Central memory CD8-positive, alpha-beta T cell (primary cell): ENCODE data around the gene ESCO1.

Source experiments
- ATAC-seq: fragments of 150-1000 bp; cut with Tn5 transposase; replicated peaks from 2 replicates; pipeline ENCODE4 v1.10.0; 2022; ENCODE audit warnings: mild to moderate bottlenecking, moderate FRiP score, moderate number of reproducible peaks; ENCODE audit not compliant: poor library complexity, severe bottlenecking; ENCODE audit errors: extremely low read depth
- DNase-seq, 2 donors: peaks; one replicate each; pipeline ENCODE4 v3.0.0; 2021; ENCODE audit warnings: low spot score in 2 of 2
- H3K27ac Mint-ChIP-seq: one replicate; pipeline ENCODE4 v1.8.0; 2022; ENCODE audit warnings: low read depth, mild to moderate bottlenecking, moderate library complexity, mixed read lengths
- H3K27me3 Mint-ChIP-seq: one replicate; pipeline ENCODE4 v1.8.0; 2022; ENCODE audit warnings: mixed read lengths
- H3K36me3 Mint-ChIP-seq: one replicate; pipeline ENCODE4 v1.8.0; 2022; ENCODE audit warnings: mild to moderate bottlenecking, moderate library complexity, mixed read lengths; ENCODE audit not compliant: insufficient read depth
- H3K4me1 Mint-ChIP-seq: one replicate; pipeline ENCODE4 v1.8.0; 2022; ENCODE audit warnings: mixed read lengths
- H3K4me3 Mint-ChIP-seq: one replicate; pipeline ENCODE4 v1.8.0; 2022; ENCODE audit warnings: mild to moderate bottlenecking, moderate library complexity, mixed read lengths
- H3K9me3 Mint-ChIP-seq: one replicate; pipeline ENCODE4 v1.8.0; 2022; ENCODE audit warnings: mixed read lengths

The ESCO1 gene

GRCh38 chr18:21550510-21550970, 50.0 kb downstream of the ESCO1 start:
- DNase-seq (no peak), ATAC-seq (no peak)
- Mint-ChIP-seq H3K9me3 (no peaks in the 10 kb centered on the region), H3K4me1 (peaks cover 24% of the 10 kb centered on the region), H3K27me3 (no peaks in the 10 kb centered on the region), H3K4me3 (no peak overlapping the region), H3K36me3 (peaks cover 43% of the 10 kb centered on the region), H3K27ac (peak overlapping the region; percentile 54)

- Mint-ChIP-seq H3K4me3 (no peak overlapping the region), H3K27ac (no peak overlapping the region), H3K4me1 (peaks cover 24% of the 10 kb centered on the region), H3K27me3 (no peaks in the 10 kb centered on the region), H3K9me3 (no peaks in the 10 kb centered on the region), H3K36me3 (peaks cover 42% of the 10 kb centered on the region)
- ATAC-seq = no peak
- DNase-seq = no peak
These were observed 51.9 kb downstream of the ESCO1 start for GRCh38 chr18:21548647-21549046.

GRCh38 chr18:21546423-21546822, 54.1 kb downstream of the ESCO1 start:
- Mint-ChIP-seq H3K27ac (no peak overlapping the region), H3K4me3 (no peak overlapping the region), H3K36me3 (peaks cover 35% of the 10 kb centered on the region), H3K4me1 (peaks cover 14% of the 10 kb centered on the region), H3K27me3 (no peaks in the 10 kb centered on the region), H3K9me3 (no peaks in the 10 kb centered on the region)
- ATAC-seq (no peak), DNase-seq (no peak)

GRCh38 chr18:21538230-21538629, 62.3 kb downstream of the ESCO1 start:
- H3K27ac Mint-ChIP-seq = no peak overlapping the region
- H3K9me3 Mint-ChIP-seq = no peaks in the 10 kb centered on the region
- ATAC-seq (no peak), DNase-seq (no peak)
- H3K27me3 Mint-ChIP-seq = no peaks in the 10 kb centered on the region
- H3K4me1 Mint-ChIP-seq = peaks cover 6% of the 10 kb centered on the region
- H3K36me3 Mint-ChIP-seq = peaks cover 44% of the 10 kb centered on the region
- H3K4me3 Mint-ChIP-seq = no peak overlapping the region

GRCh38 chr18:21534327-21534726, 66.2 kb downstream of the ESCO1 start:
- H3K4me1 Mint-ChIP-seq = no peaks in the 10 kb centered on the region

GRCh38 chr18:21526463-21526862, 74.0 kb downstream of the ESCO1 start:
- ATAC-seq (no peak), DNase-seq (no peak)
- Mint-ChIP-seq H3K27me3 (no peaks in the 10 kb centered on the region), H3K4me3 (no peak overlapping the region), H3K4me1 (peaks cover 9% of the 10 kb centered on the region), H3K27ac (no peak overlapping the region), H3K36me3 (peaks cover 39% of the 10 kb centered on the region), H3K9me3 (no peaks in the 10 kb centered on the region)

More at GRCh38 chr18:21534327-21534726, 66.2 kb downstream of the ESCO1 start:
- no peaks in the 10 kb centered on the region for H3K9me3 Mint-ChIP-seq
- no peak overlapping the region for H3K27ac Mint-ChIP-seq
- ATAC-seq = no peak
- H3K4me3 Mint-ChIP-seq = no peak overlapping the region
- no peak for DNase-seq
- H3K36me3 Mint-ChIP-seq = peaks cover 56% of the 10 kb centered on the region
- H3K27me3 Mint-ChIP-seq = no peaks in the 10 kb centered on the region

- no peaks in the 10 kb centered on the region for H3K9me3 Mint-ChIP-seq
- H3K36me3 Mint-ChIP-seq = peaks cover 37% of the 10 kb centered on the region
- H3K27ac Mint-ChIP-seq = no peak overlapping the region
- no peak for DNase-seq
- H3K4me1 Mint-ChIP-seq = peaks cover 9% of the 10 kb centered on the region
- H3K4me3 Mint-ChIP-seq = no peak overlapping the region
- ATAC-seq = no peak
- no peaks in the 10 kb centered on the region for H3K27me3 Mint-ChIP-seq
These were observed 74.6 kb downstream of the ESCO1 start for GRCh38 chr18:21525916-21526315.

- no peak for DNase-seq
- Mint-ChIP-seq H3K27ac (no peak overlapping the region), H3K4me1 (peaks cover 8% of the 10 kb centered on the region), H3K27me3 (no peaks in the 10 kb centered on the region), H3K4me3 (no peak overlapping the region), H3K9me3 (no peaks in the 10 kb centered on the region), H3K36me3 (peaks cover 25% of the 10 kb centered on the region)
- ATAC-seq = no peak
These were observed 78.0 kb downstream of the ESCO1 start for GRCh38 chr18:21522530-21522929.

- no peak for ATAC-seq
- Mint-ChIP-seq H3K27me3 (no peaks in the 10 kb centered on the region), H3K27ac (no peak overlapping the region), H3K9me3 (no peaks in the 10 kb centered on the region), H3K4me1 (no peaks in the 10 kb centered on the region), H3K4me3 (no peak overlapping the region), H3K36me3 (peaks cover 9% of the 10 kb centered on the region)
- DNase-seq = no peak
These were observed 86.8 kb downstream of the ESCO1 start for GRCh38 chr18:21513741-21514140.

GRCh38 chr18:21513292-21513691, 87.2 kb downstream of the ESCO1 start:
- Mint-ChIP-seq H3K4me1 (no peaks in the 10 kb centered on the region), H3K27ac (no peak overlapping the region), H3K9me3 (no peaks in the 10 kb centered on the region), H3K36me3 (peaks cover 8% of the 10 kb centered on the region), H3K4me3 (no peak overlapping the region), H3K27me3 (no peaks in the 10 kb centered on the region)
- DNase-seq = no peak
- no peak for ATAC-seq

- H3K4me1 Mint-ChIP-seq = no peaks in the 10 kb centered on the region
These were observed 91.4 kb downstream of the ESCO1 start for GRCh38 chr18:21509062-21509461.

GRCh38 chr18:21507913-21508701, 92.4 kb downstream of the ESCO1 start:
- DNase-seq (no peak), ATAC-seq (no peak)
- no peak overlapping the region for H3K4me3 Mint-ChIP-seq
- H3K36me3 Mint-ChIP-seq = no peaks in the 10 kb centered on the region
- no peaks in the 10 kb centered on the region for H3K27me3 Mint-ChIP-seq
- no peaks in the 10 kb centered on the region for H3K9me3 Mint-ChIP-seq
- H3K27ac Mint-ChIP-seq = no peak overlapping the region
- H3K4me1 Mint-ChIP-seq = no peaks in the 10 kb centered on the region

More at GRCh38 chr18:21509062-21509461, 91.4 kb downstream of the ESCO1 start:
- DNase-seq (no peak), ATAC-seq (no peak)
- Mint-ChIP-seq H3K27ac (no peak overlapping the region), H3K36me3 (peaks cover 3% of the 10 kb centered on the region), H3K4me3 (no peak overlapping the region), H3K9me3 (no peaks in the 10 kb centered on the region), H3K27me3 (no peaks in the 10 kb centered on the region)

- H3K4me3 Mint-ChIP-seq = no peak overlapping the region
- no peak overlapping the region for H3K27ac Mint-ChIP-seq
- no peaks in the 10 kb centered on the region for H3K9me3 Mint-ChIP-seq
- ATAC-seq = no peak
- H3K27me3 Mint-ChIP-seq = peaks cover 14% of the 10 kb centered on the region
- no peak for DNase-seq
- no peaks in the 10 kb centered on the region for H3K4me1 Mint-ChIP-seq
- H3K36me3 Mint-ChIP-seq = no peaks in the 10 kb centered on the region
These were observed 97.8 kb downstream of the ESCO1 start for GRCh38 chr18:21502661-21503060.
